LNCaP clone FGC (cell line): ENCODE data around the gene CALD1.

ENCODE experiments used
- DNase-seq: peaks from one replicate; pipeline ENCODE4 v3.0.0-alpha.2; 2011; ENCODE audit warnings: low read depth
- H3K4me3 ChIP-seq: 2 replicates; pipeline ENCODE4 v1.5.1; 2011; ENCODE audit warnings: mild to moderate bottlenecking, low read depth, low read length, control low read depth
- CTCF ChIP-seq: IDR thresholded peaks from 2 replicates; pipeline ENCODE4 v1.5.1; 2012; ENCODE audit warnings: mild to moderate bottlenecking; ENCODE audit not compliant: control insufficient read depth, insufficient read depth; ENCODE audit errors: extremely low read depth

The CALD1 gene

DNA sequence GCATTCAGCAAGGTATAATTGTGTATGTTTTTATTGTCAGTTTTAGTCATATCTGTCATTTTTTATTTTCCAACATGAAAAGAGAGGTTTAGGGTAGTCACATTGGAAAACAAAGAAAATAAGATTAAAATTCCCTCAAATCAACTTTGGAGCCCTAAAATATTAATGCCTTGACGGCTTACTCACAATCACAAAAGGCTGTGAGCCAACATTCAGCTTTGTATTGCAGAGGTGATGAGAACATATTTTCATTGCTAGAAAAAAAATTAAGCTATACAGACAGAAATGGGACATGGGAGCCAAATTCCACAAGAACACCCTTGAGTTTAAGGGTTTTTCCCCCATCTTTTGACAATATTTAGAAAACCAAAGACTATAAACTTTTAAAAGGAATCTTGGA, 30.2 kb downstream of the CALD1 start:
- no peak for TF ChIP-seq CTCF
- no peak overlapping the region for H3K4me3 ChIP-seq
- no peak for DNase-seq

DNA sequence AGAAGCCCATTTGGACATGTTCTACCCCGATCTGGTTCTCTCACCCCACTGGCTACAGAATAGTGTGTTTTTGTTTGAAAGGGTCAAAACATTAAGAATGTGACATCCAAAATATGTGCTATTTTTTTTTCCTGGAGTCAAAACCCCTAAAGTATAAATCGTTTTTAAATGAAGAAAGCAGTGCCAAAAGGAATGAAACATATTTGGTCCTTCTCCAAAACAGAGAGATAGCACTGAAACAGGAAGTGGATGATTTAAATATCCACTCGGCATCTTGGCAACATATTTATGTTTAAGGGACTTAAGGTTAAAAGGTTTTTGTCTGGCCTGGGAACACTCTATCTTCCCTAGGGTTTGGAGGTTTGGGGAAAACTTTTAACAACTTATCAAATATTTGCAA, 32.3 kb downstream of the CALD1 start:
- no peak for DNase-seq
- no peak for TF ChIP-seq CTCF
- H3K4me3 ChIP-seq = no peak overlapping the region

GRCh38 chr7:134813663-134814396, 34.4 kb downstream of the CALD1 start:
- TF ChIP-seq CTCF = no peak
- no peak overlapping the region for H3K4me3 ChIP-seq
- no peak for DNase-seq

GRCh38 chr7:134814730-134815364, 35.4 kb downstream of the CALD1 start:
- no peak for TF ChIP-seq CTCF
- DNase-seq = no peak
- no peak overlapping the region for H3K4me3 ChIP-seq

DNA sequence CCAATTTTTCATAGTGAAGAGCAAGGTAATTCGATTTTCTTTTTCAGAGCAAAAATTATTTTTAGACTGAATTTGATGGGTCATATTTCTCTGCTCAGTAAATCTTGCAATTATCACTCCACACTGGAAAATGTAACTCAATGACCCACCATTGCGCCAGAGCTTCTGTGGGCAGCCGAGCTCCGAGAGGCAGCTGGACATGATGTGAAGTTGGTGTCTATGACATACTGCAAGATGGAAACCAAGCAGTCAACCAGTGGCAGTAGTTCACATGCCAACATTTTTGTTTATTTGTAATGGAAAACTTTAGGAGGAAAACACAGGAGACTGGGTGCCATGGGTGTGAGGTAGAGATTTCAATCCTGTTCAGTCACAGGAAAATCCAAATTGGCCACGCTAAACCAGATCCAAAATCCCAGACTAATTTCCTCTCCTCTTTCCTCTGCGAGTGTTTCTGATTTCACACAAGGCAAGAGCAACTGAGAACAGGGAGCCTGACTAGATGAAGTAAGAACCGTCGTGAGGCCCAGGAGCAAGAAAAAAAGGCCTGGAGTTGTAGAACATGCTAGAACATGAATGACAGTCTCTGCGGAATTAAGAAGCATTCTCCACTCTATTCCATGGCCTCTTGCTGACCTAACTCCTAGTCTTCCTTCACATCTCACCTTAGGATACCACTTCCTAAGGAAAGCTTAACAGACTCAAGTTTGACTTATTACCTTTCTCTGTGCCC, 39.3 kb downstream of the CALD1 start:
- DNase-seq = no peak
- no peak for TF ChIP-seq CTCF
- H3K4me3 ChIP-seq = no peak overlapping the region

GRCh38 chr7:134819401-134819800, 40.0 kb downstream of the CALD1 start:
- H3K4me3 ChIP-seq = no peak overlapping the region
- no peak for DNase-seq
- TF ChIP-seq CTCF = no peak

- no peak for TF ChIP-seq CTCF
- DNase-seq = no peak
- no peak overlapping the region for H3K4me3 ChIP-seq
Measured at GRCh38 chr7:134820295-134820694, 40.9 kb downstream of the CALD1 start.
